OCI-LY1 (cell line): ENCODE results near the gene FANCI.

Source experiments
- H2AFZ ChIP-seq: fragments of 200-600 bp; sonication (generic), shearing (Covaris generic); 2 replicates; pipeline ENCODE4 v1.6.0; 2014; ENCODE audit warnings: antibody characterized with exemption, mild to moderate bottlenecking, low read length
- H3F3A ChIP-seq: fragments of 200-600 bp; sonication (generic), shearing (Covaris generic); 2 replicates; pipeline ENCODE4 v1.6.0; 2014; ENCODE audit warnings: mild to moderate bottlenecking, antibody characterized with exemption, low read length, moderate library complexity; ENCODE audit not compliant: insufficient read depth
- H3K27ac ChIP-seq: fragments of 200-600 bp; sonication (generic); 2 replicates; pipeline ENCODE4 v1.5.1; 2014; ENCODE audit warnings: low read length, mixed run types, mild to moderate bottlenecking, low read depth; ENCODE audit not compliant: poor library complexity, severe bottlenecking
- H3K27me3 ChIP-seq: fragments of 200-600 bp; sonication (generic); 2 replicates; pipeline ENCODE4 v1.6.0; 2014; ENCODE audit warnings: antibody characterized with exemption, mild to moderate bottlenecking, low read length, moderate library complexity; ENCODE audit not compliant: insufficient read depth
- H3K36me3 ChIP-seq: fragments of 200-600 bp; sonication (generic); 2 replicates; pipeline ENCODE4 v1.6.1; 2014; ENCODE audit warnings: mild to moderate bottlenecking, antibody characterized with exemption, low read length, moderate library complexity, mixed read lengths; ENCODE audit not compliant: insufficient read depth
- H3K4me1 ChIP-seq: fragments of 200-600 bp; sonication (generic); 2 replicates; pipeline ENCODE4 v1.5.1; 2014; ENCODE audit warnings: mild to moderate bottlenecking, low read length, moderate library complexity; ENCODE audit not compliant: insufficient read depth, severe bottlenecking
- H3K4me2 ChIP-seq: fragments of 200-600 bp; sonication (generic), shearing (Covaris generic); 2 replicates; pipeline ENCODE4 v1.6.1; 2014; ENCODE audit warnings: low read length
- H3K4me3 ChIP-seq: fragments of 200-600 bp; sonication (generic); 2 replicates; pipeline ENCODE4 v1.5.1; 2014; ENCODE audit warnings: low read length, low read depth, mild to moderate bottlenecking, mixed read lengths; ENCODE audit not compliant: poor library complexity, severe bottlenecking
- H3K79me2 ChIP-seq: fragments of 200-600 bp; shearing (Covaris generic); 2 replicates; pipeline ENCODE4 v1.6.1; 2016; ENCODE audit warnings: mixed run types, low read length, mixed read lengths; ENCODE audit not compliant: insufficient read depth
- H3K9ac ChIP-seq: fragments of 200-600 bp; sonication (generic), shearing (Covaris generic); 2 replicates; pipeline ENCODE4 v1.6.1; 2014; ENCODE audit warnings: mild to moderate bottlenecking, low read length, mixed read lengths
- H3K9me2 ChIP-seq: fragments of 200-600 bp; sonication (generic), shearing (Covaris generic); 2 replicates; pipeline ENCODE4 v1.6.1; 2014; ENCODE audit warnings: low read depth, mild to moderate bottlenecking, low read length, mixed read lengths
- H3K9me3 ChIP-seq: fragments of 200-600 bp; shearing (Covaris generic); 2 replicates; pipeline ENCODE4 v1.6.1; 2014; ENCODE audit warnings: low read length, mixed read lengths
- H4K20me1 ChIP-seq: fragments of 200-600 bp; sonication (generic), shearing (Covaris generic); 2 replicates; pipeline ENCODE4 v1.6.0; 2016; ENCODE audit warnings: mild to moderate bottlenecking, low read length; ENCODE audit not compliant: insufficient read depth
- EZH2 ChIP-seq: fragments of 200-600 bp; sonication (generic), shearing (Covaris generic); IDR thresholded peaks from 2 replicates; pipeline ENCODE4 v1.8.0; 2017; ENCODE audit warnings: borderline replicate concordance, mixed run types, mild to moderate bottlenecking, antibody characterized with exemption, low read length, moderate library complexity, mixed read lengths
- TF ChIP-seq, protein P1 (sequence below): fragments of 200-600 bp; sonication (generic), shearing (Covaris generic); IDR thresholded peaks from 2 replicates; pipeline ENCODE4 v1.5.1; 2017; ENCODE audit warnings: mild to moderate bottlenecking, antibody characterized with exemption, low read length, moderate library complexity, mixed read lengths

The FANCI gene

GRCh38 chr15:89319678-89320077, 75.9 kb downstream of the FANCI start:
- no peaks in the 10 kb centered on the region for H3K27me3 ChIP-seq

GRCh38 chr15:89320200-89320599, 76.4 kb downstream of the FANCI start:
- Histone ChIP-seq H3K4me3 (no peak overlapping the region), H3K9ac (no peak overlapping the region), H3F3A (no peaks in the 10 kb centered on the region), H3K36me3 (peaks cover 98% of the 10 kb centered on the region), H3K9me2 (no peaks in the 10 kb centered on the region), H4K20me1 (no peaks in the 10 kb centered on the region), H3K27ac (no peak overlapping the region), H3K79me2 (no peaks in the 10 kb centered on the region), H2AFZ (no peak overlapping the region), H3K4me1 (no peaks in the 10 kb centered on the region), H3K27me3 (no peaks in the 10 kb centered on the region), H3K9me3 (no peaks in the 10 kb centered on the region), H3K4me2 (no peak overlapping the region)
- no peak for TF ChIP-seq EZH2
- TF ChIP-seq, protein P1, sequence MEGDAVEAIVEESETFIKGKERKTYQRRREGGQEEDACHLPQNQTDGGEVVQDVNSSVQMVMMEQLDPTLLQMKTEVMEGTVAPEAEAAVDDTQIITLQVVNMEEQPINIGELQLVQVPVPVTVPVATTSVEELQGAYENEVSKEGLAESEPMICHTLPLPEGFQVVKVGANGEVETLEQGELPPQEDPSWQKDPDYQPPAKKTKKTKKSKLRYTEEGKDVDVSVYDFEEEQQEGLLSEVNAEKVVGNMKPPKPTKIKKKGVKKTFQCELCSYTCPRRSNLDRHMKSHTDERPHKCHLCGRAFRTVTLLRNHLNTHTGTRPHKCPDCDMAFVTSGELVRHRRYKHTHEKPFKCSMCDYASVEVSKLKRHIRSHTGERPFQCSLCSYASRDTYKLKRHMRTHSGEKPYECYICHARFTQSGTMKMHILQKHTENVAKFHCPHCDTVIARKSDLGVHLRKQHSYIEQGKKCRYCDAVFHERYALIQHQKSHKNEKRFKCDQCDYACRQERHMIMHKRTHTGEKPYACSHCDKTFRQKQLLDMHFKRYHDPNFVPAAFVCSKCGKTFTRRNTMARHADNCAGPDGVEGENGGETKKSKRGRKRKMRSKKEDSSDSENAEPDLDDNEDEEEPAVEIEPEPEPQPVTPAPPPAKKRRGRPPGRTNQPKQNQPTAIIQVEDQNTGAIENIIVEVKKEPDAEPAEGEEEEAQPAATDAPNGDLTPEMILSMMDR = no peak

More at GRCh38 chr15:89319678-89320077, 75.9 kb downstream of the FANCI start:
- peaks cover 99% of the 10 kb centered on the region for H3K36me3 ChIP-seq
- no peaks in the 10 kb centered on the region for H3K4me1 ChIP-seq
- H3K9ac ChIP-seq = no peak overlapping the region
- TF ChIP-seq EZH2 = no peak
- TF ChIP-seq, protein P1 = no peak
- no peak overlapping the region for H3K27ac ChIP-seq
- H3K9me2 ChIP-seq = no peaks in the 10 kb centered on the region
- no peak overlapping the region for H2AFZ ChIP-seq
- no peaks in the 10 kb centered on the region for H3K79me2 ChIP-seq
- H4K20me1 ChIP-seq = no peaks in the 10 kb centered on the region
- H3F3A ChIP-seq = no peaks in the 10 kb centered on the region
- no peak overlapping the region for H3K4me2 ChIP-seq
- H3K9me3 ChIP-seq = no peaks in the 10 kb centered on the region
- no peak overlapping the region for H3K4me3 ChIP-seq

DNA sequence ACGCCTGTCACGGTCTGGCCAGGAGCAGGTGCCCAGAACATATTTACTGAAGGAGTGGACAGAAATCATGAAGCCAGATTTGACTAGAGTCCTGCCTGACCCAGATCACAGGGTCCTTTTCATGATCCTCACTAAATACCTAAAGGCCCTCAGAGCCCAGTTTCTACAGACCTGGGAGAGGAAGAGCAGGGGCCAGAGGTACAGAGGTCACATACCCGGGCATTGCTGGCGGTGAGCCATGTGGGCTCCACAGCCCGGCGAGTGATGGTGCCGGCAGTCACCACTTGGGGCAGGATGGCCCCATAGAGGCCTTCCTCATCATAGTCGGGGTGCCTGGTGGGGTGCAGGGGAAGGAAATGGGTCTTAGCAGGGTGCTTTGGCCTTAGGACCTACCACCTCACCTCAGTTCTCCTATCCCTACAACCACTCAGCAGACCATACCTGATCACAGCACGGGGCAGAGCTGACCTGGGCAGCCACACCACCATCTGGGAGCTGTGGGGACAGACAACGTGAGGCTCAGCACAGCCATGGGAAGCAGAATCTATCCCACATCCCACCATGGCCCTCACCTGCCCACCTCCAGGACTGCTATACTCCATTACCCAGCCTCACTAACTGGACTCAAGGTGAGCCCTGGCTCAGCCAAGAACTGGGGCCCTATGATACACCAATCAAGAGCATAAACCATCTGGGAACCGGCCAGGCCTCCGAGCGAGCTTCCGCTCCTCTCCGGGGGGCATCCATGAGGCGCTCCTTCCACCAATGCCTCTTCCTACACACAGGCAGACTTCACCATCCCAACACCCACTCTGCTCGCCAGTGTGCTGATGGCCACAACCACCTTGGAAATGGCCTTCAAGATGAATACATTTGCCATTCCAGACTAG, 78.0 kb downstream of the FANCI start:
- Histone ChIP-seq H3K4me2 (no peak overlapping the region), H3K4me3 (no peak overlapping the region), H3K9ac (no peak overlapping the region), H3K9me3 (no peaks in the 10 kb centered on the region), H2AFZ (no peak overlapping the region), H3K36me3 (peaks cover 98% of the 10 kb centered on the region), H3K9me2 (no peaks in the 10 kb centered on the region), H3F3A (no peaks in the 10 kb centered on the region), H3K27ac (no peak overlapping the region), H3K27me3 (no peaks in the 10 kb centered on the region), H4K20me1 (no peaks in the 10 kb centered on the region), H3K79me2 (no peaks in the 10 kb centered on the region), H3K4me1 (no peaks in the 10 kb centered on the region)
- TF ChIP-seq, protein P1 = no peak; the same call in 1 of the 2 replicates
- no peak for TF ChIP-seq EZH2
